ENCODE measurements around the gene TUT4. TPM values are rescaled to one million over a fixed set of nuclear protein-coding genes. Genes with fewer than 3 reads are reported as not detected.

TUT4 gene
- total RNA-seq, 1 experiment from 2014 or later, result 71.2 TPM

DNA sequence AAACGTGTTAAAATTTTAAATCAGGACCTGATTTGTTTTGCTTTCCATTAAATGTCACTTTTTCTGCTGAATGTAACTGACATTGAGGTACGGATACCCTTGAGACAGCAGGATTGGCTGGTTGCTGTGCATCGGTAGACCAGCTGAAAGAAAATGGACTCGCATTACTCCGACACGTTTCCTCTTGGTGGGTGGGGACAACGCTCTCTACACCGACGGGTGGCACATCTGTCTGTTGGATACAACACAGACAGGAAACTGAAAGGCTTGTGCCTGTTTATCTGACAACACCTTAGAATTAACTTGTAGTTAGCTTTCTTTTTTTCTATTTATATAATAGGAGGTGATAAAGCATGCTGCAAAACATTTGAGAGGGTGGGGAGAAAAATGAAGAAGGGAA is 129.1 kb downstream of the TUT4 start:
- intact Hi-C loops (cut with micrococcal nuclease; ENCODE audit: unreplicated experiment), result loop anchor here (5.0 kb wide), 1 partner anchor 129 kb away; the partner anchor contains the start of gene TUT4

DNA sequence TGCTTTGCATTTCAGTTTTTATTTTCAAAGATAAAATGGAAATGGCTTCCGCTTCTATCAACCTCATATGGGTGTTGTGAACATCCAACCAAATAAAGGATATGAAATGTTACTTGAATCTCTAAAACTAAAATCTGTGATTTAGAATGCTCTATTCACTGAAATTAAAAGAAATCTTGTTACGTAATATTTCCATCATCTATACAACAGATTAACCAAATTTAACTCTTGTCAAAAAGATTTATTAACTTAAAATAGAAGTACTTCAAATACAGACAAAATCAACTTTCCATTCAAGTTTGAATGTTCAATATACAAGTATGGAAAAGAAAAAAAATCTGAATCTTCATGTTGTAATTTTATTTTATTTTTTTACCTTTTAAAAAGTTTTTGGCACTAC is 129.8 kb downstream of the TUT4 start:
- H3K4me3 ChIP-seq (ENCODE audit: low read depth, low read length, poor library complexity, severe bottlenecking), result no peak overlapping the region
- TF ChIP-seq, protein P1, sequence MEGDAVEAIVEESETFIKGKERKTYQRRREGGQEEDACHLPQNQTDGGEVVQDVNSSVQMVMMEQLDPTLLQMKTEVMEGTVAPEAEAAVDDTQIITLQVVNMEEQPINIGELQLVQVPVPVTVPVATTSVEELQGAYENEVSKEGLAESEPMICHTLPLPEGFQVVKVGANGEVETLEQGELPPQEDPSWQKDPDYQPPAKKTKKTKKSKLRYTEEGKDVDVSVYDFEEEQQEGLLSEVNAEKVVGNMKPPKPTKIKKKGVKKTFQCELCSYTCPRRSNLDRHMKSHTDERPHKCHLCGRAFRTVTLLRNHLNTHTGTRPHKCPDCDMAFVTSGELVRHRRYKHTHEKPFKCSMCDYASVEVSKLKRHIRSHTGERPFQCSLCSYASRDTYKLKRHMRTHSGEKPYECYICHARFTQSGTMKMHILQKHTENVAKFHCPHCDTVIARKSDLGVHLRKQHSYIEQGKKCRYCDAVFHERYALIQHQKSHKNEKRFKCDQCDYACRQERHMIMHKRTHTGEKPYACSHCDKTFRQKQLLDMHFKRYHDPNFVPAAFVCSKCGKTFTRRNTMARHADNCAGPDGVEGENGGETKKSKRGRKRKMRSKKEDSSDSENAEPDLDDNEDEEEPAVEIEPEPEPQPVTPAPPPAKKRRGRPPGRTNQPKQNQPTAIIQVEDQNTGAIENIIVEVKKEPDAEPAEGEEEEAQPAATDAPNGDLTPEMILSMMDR (conservative IDR thresholded peaks at IDR 0.05; ENCODE audit: low read depth, low read length), result no peak
- no peak for TF ChIP-seq EZH2 (IDR thresholded peaks at IDR 0.05; ENCODE audit: borderline replicate concordance, low read depth, low read length, poor library complexity, severe bottlenecking)
- BruUV-seq (replicated peaks), result no TSS peak
- H3K4me1 ChIP-seq (ENCODE audit: insufficient read depth, low read length, poor library complexity, severe bottlenecking), result peaks cover 29% of the 10 kb centered on the region
- H3K9me3 ChIP-seq (ENCODE audit: low read depth, low read length, poor library complexity, severe bottlenecking), result no peaks in the 10 kb centered on the region
- H3K36me3 ChIP-seq (ENCODE audit: insufficient read depth, low read length, poor library complexity, severe bottlenecking), result peaks cover 53% of the 10 kb centered on the region
- intact Hi-C loops (cut with micrococcal nuclease; ENCODE audit: unreplicated experiment), result loop anchor here (5.0 kb wide), 1 partner anchor 129 kb away; the partner anchor contains the start of gene TUT4
- no peak overlapping the region for H3K27ac ChIP-seq (ENCODE audit: low read depth, low read length, poor library complexity, severe bottlenecking)
- ChIA-PET CTCF (no interaction called here), POLR2A (ENCODE audit: low non-redundant PET) (no interaction called here)
- H3K27me3 ChIP-seq (replicated peaks; ENCODE audit: insufficient read depth, low read depth, low read length, poor library complexity), result no peaks in the 10 kb centered on the region
- DNase-seq (ENCODE audit: low spot score), result no peak

More for the DNA sequence above, 129.1 kb downstream of the TUT4 start:
- no TSS peak for BruUV-seq (replicated peaks)
- DNase-seq (ENCODE audit: low spot score), result peak; percentile 45
- ChIA-PET POLR2A (ENCODE audit: low non-redundant PET) (no interaction called here), CTCF (no interaction called here)
- Histone ChIP-seq H3K4me1 (ENCODE audit: insufficient read depth, low read length, poor library complexity, severe bottlenecking) (peaks cover 29% of the 10 kb centered on the region), H3K36me3 (ENCODE audit: insufficient read depth, low read length, poor library complexity, severe bottlenecking) (peaks cover 46% of the 10 kb centered on the region), H3K27me3 (replicated peaks; ENCODE audit: insufficient read depth, low read depth, low read length, poor library complexity) (no peaks in the 10 kb centered on the region), H3K9me3 (ENCODE audit: low read depth, low read length, poor library complexity, severe bottlenecking) (no peaks in the 10 kb centered on the region), H3K27ac (ENCODE audit: low read depth, low read length, poor library complexity, severe bottlenecking) (peak overlapping the region; percentile 10), H3K4me3 (ENCODE audit: low read depth, low read length, poor library complexity, severe bottlenecking) (no peak overlapping the region)
- no peak for TF ChIP-seq EZH2 (IDR thresholded peaks at IDR 0.05; ENCODE audit: borderline replicate concordance, low read depth, low read length, poor library complexity, severe bottlenecking)
- TF ChIP-seq, protein P1 (conservative IDR thresholded peaks at IDR 0.05; ENCODE audit: low read depth, low read length), result no peak

DNA sequence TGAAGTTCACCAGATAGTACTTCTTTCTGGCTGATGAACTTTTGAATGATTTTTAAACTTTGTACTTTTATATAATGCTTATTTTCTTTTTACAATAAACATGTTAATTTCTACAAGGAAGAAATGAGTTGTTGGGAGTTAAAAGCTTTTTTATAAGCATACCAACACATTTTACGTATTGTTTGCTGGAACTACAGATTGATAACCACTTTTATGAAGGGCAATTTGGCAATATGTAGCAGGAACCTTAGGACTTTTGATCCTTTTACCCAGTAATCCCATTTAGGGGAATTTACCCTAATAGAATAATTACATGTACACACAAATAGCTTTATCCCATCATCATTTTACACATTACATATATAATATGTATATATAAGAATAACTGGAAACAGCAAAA is 132.2 kb downstream of the TUT4 start:
- Histone ChIP-seq H3K4me3 (ENCODE audit: low read depth, low read length, poor library complexity, severe bottlenecking) (no peak overlapping the region), H3K36me3 (ENCODE audit: insufficient read depth, low read length, poor library complexity, severe bottlenecking) (peaks cover 71% of the 10 kb centered on the region), H3K4me1 (ENCODE audit: insufficient read depth, low read length, poor library complexity, severe bottlenecking) (peaks cover 20% of the 10 kb centered on the region), H3K27me3 (replicated peaks; ENCODE audit: insufficient read depth, low read depth, low read length, poor library complexity) (no peaks in the 10 kb centered on the region), H3K9me3 (ENCODE audit: low read depth, low read length, poor library complexity, severe bottlenecking) (no peaks in the 10 kb centered on the region), H3K27ac (ENCODE audit: low read depth, low read length, poor library complexity, severe bottlenecking) (no peak overlapping the region)
- ChIA-PET CTCF (no interaction called here), POLR2A (ENCODE audit: low non-redundant PET) (interaction anchor here (0.6 kb wide), 1 partner anchor 1986 kb away, joined by 3 read pairs; no protein-coding TSS in a partner anchor)
- intact Hi-C loops (cut with micrococcal nuclease; ENCODE audit: unreplicated experiment), result loop anchor here (5.0 kb wide), 1 partner anchor 132 kb away; the partner anchor contains the start of gene TUT4
- BruUV-seq (replicated peaks), result no TSS peak
- no peak for TF ChIP-seq EZH2 (IDR thresholded peaks at IDR 0.05; ENCODE audit: borderline replicate concordance, low read depth, low read length, poor library complexity, severe bottlenecking)
- TF ChIP-seq, protein P1 (conservative IDR thresholded peaks at IDR 0.05; ENCODE audit: low read depth, low read length), result no peak
- DNase-seq (ENCODE audit: low spot score), result no peak
